SK-N-SH treated with all-trans-retinoic acid at 6 μM for 48 hours (cell line): ENCODE data around the gene ADRA1B.

ENCODE experiments used
- ATAC-seq: fragments of 200-7000 bp; cut with Tn5 transposase; 3 replicates; pipeline ENCODE4 v1.9.1; 2020; ENCODE audit warnings: mild to moderate bottlenecking, moderate library complexity
- ARNTL ChIP-seq: fragments of 450-650 bp; formaldehyde crosslinking; IDR thresholded peaks from 2 replicates; pipeline ENCODE4 v1.5.0; 2020; ENCODE audit warnings: low read depth, mild to moderate bottlenecking, moderate library complexity, borderline replicate concordance
- BACH2 ChIP-seq: fragments of 250-450 bp; sonication (Bioruptor Pico); IDR thresholded peaks from 2 replicates; pipeline ENCODE4 v1.9.0; 2021; ENCODE audit warnings: mild to moderate bottlenecking, borderline replicate concordance
- CREB5 ChIP-seq: fragments of 250-450 bp; sonication (Bioruptor Pico); IDR thresholded peaks from 2 replicates; pipeline ENCODE4 v1.5.1; 2020; ENCODE audit warnings: low read depth, mild to moderate bottlenecking, moderate library complexity
- CSDC2 ChIP-seq: fragments of 250-450 bp; sonication (Bioruptor Pico); IDR thresholded peaks from 2 replicates; pipeline ENCODE4 v1.5.0; 2020; ENCODE audit warnings: mild to moderate bottlenecking, moderate library complexity
- ESRRG ChIP-seq: fragments of 250-450 bp; sonication (Bioruptor Pico); IDR thresholded peaks from 2 replicates; pipeline ENCODE4 v1.6.1; 2021; ENCODE audit warnings: mild to moderate bottlenecking
- GLIS3 ChIP-seq: fragments of 250-450 bp; sonication (Bioruptor Pico); IDR thresholded peaks from 2 replicates; pipeline ENCODE4 v1.5.0; 2020; ENCODE audit warnings: mild to moderate bottlenecking, moderate library complexity
- ISL1 ChIP-seq: fragments of 250-450 bp; sonication (Bioruptor Pico); IDR thresholded peaks from 2 replicates; pipeline ENCODE4 v2.1.2; 2022; ENCODE audit warnings: mild to moderate bottlenecking, moderate library complexity
- POU6F1 ChIP-seq: fragments of 250-450 bp; sonication (Bioruptor Pico); IDR thresholded peaks from 2 replicates; pipeline ENCODE4 v1.8.0; 2021; ENCODE audit warnings: low read depth, mild to moderate bottlenecking, moderate library complexity, borderline replicate concordance
- PPARA ChIP-seq: fragments of 250-450 bp; sonication (Bioruptor Pico); IDR thresholded peaks from 2 replicates; pipeline ENCODE4 v1.5.0; 2020; ENCODE audit warnings: mild to moderate bottlenecking, borderline replicate concordance
- RARB ChIP-seq: fragments of 250-450 bp; sonication (Bioruptor Pico); IDR thresholded peaks from 2 replicates; pipeline ENCODE4 v1.8.0; 2021; ENCODE audit warnings: mild to moderate bottlenecking, moderate library complexity
- TCF4 ChIP-seq: fragments of 250-450 bp; sonication (Bioruptor Pico); IDR thresholded peaks from 2 replicates; pipeline ENCODE4 v1.8.0; 2021; ENCODE audit warnings: mild to moderate bottlenecking, moderate library complexity, borderline replicate concordance
- TOX ChIP-seq: fragments of 250-450 bp; sonication (Bioruptor Pico); IDR thresholded peaks from 2 replicates; pipeline ENCODE4 v1.8.0; 2021; ENCODE audit warnings: mild to moderate bottlenecking, moderate library complexity, borderline replicate concordance
- ZC3H10 ChIP-seq: fragments of 250-450 bp; sonication (Bioruptor Pico); IDR thresholded peaks from 2 replicates; pipeline ENCODE4 v1.5.1; 2021; ENCODE audit warnings: mild to moderate bottlenecking, moderate library complexity
- ZFP30 ChIP-seq: fragments of 450-650 bp; formaldehyde crosslinking; IDR thresholded peaks from 2 replicates; pipeline ENCODE4 v1.5.0; 2022; ENCODE audit warnings: mild to moderate bottlenecking, moderate library complexity
- ZNF70 ChIP-seq: fragments of 450-650 bp; formaldehyde crosslinking; IDR thresholded peaks from 2 replicates; pipeline ENCODE4 v1.5.0; 2020; ENCODE audit warnings: mild to moderate bottlenecking, moderate library complexity
- ZNF8 ChIP-seq: fragments of 450-650 bp; formaldehyde crosslinking; IDR thresholded peaks from 2 replicates; pipeline ENCODE4 v1.5.0; 2020; ENCODE audit warnings: mild to moderate bottlenecking, moderate library complexity
- TF ChIP-seq, protein P1 (sequence below): fragments of 250-450 bp; sonication (Bioruptor Pico); IDR thresholded peaks from 2 replicates; pipeline ENCODE4 v1.8.0; 2020; ENCODE audit warnings: mild to moderate bottlenecking, moderate library complexity, borderline replicate concordance

ADRA1B gene

DNA sequence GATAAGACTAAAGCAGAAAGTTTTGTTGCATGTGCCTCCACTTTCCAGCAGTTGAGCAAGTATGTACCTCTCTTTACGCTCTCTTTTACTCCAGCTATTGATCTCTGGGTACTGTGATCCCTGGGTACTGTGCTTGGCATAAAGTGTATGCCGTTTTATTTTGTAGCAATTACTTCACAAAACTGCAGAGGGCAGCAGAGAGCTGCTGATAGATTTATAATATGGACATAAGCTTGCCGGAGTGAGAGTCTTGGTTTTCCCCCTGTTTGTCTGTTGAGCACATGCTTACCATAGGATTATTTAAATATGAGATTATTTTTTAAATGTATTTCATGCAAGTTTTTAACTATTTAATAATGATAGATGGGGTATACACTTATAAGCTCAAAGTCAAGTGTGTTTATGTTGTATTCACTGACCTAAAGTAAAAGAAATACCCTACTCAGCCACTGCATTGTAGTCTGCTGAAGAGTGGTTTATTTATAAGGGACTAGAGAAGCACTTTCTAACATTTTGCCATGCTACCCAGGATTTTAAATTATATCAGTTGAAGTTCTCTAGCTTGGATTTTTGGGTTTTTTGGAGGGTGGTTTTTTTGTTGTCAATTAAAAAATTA, 105.7 kb downstream of the ADRA1B start:
- no peak for TF ChIP-seq CSDC2
- TF ChIP-seq BACH2 (CRISPR knock-in tag), result no peak
- TF ChIP-seq RARB (CRISPR knock-in tag), result no peak
- TF ChIP-seq TOX (CRISPR knock-in tag), result no peak
- no peak for TF ChIP-seq POU6F1 (CRISPR knock-in tag)
- TF ChIP-seq TCF4 (CRISPR knock-in tag), result no peak
- TF ChIP-seq ZNF8, result no peak
- TF ChIP-seq GLIS3, result no peak
- TF ChIP-seq ARNTL, result no peak
- TF ChIP-seq ZFP30 (CRISPR knock-in tag), result no peak
- no peak for TF ChIP-seq ISL1 (CRISPR knock-in tag)
- no peak for TF ChIP-seq PPARA
- no peak for TF ChIP-seq ZC3H10 (CRISPR knock-in tag)
- no peak for TF ChIP-seq CREB5 (CRISPR knock-in tag)
- TF ChIP-seq ZNF70 (CRISPR knock-in tag), result no peak
- TF ChIP-seq, protein P1, sequence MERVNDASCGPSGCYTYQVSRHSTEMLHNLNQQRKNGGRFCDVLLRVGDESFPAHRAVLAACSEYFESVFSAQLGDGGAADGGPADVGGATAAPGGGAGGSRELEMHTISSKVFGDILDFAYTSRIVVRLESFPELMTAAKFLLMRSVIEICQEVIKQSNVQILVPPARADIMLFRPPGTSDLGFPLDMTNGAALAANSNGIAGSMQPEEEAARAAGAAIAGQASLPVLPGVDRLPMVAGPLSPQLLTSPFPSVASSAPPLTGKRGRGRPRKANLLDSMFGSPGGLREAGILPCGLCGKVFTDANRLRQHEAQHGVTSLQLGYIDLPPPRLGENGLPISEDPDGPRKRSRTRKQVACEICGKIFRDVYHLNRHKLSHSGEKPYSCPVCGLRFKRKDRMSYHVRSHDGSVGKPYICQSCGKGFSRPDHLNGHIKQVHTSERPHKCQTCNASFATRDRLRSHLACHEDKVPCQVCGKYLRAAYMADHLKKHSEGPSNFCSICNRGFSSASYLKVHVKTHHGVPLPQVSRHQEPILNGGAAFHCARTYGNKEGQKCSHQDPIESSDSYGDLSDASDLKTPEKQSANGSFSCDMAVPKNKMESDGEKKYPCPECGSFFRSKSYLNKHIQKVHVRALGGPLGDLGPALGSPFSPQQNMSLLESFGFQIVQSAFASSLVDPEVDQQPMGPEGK (CRISPR knock-in tag), result no peak
- TF ChIP-seq ESRRG, result no peak
- ATAC-seq, result peak; percentile 98
